ENCODE results near the gene TSPAN9. TPM values are rescaled to one million over a fixed set of nuclear protein-coding genes. Genes with fewer than 3 reads are reported as not detected.

TSPAN9 gene
- total RNA-seq, 1 donor from 2014 or later: 30.4 TPM

DNA sequence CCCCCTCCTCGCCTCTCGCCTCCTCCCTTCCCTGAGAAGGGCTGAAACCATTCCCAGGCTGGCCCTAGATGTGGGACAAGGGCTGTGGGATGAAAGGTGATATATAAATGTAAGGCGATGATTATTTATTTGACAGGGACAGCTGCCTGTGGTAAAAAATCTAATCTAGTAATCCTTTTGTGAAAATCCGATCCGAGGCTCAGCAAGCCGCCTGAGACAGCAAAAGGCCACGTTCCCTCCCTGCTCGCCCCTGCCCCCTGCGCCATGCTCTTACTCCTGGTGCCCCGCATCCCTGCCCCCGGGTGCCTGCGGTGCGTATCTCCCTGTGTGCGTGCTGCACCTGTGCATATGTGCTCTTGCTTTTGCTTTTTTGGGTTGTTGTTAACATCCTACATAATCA, 65.2 kb downstream of the TSPAN9 start:
- peaks cover 10% of the 10 kb centered on the region for H3K27me3 Mint-ChIP-seq
- H3K27ac Mint-ChIP-seq: no peak overlapping the region
- H3K36me3 Mint-ChIP-seq (ENCODE audit: insufficient read depth): no peaks in the 10 kb centered on the region
- no peak for DNase-seq (ENCODE audit: low spot score, unreplicated experiment)
- no peaks in the 10 kb centered on the region for H3K4me1 Mint-ChIP-seq (ENCODE audit: low read depth)
- H3K9me3 Mint-ChIP-seq (ENCODE audit: low read depth): no peaks in the 10 kb centered on the region
- H3K4me3 Mint-ChIP-seq (ENCODE audit: low read depth): no peak overlapping the region
- TF ChIP-seq CTCF (IDR thresholded peaks at IDR 0.05; ENCODE audit: unreplicated experiment): no peak

DNA sequence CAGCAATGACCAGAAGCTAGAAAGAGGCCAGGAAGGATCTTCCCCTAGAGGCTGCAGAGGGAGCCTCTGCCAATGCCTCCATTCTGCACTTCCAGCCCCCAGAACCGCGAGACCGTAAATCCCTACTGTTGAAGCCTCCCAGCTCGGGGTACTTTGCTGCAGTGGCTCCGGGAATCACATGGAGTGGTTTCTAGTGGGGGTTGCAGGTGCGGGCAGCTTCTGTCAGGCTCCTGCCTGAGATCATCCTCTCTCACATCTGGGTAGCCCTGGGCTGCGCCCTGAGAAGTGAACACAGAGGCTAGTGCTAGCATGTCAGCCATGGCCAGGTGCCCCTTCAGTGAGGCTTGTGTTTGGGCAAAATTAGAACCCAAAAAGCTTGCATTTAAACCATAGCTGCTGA, 67.3 kb downstream of the TSPAN9 start:
- no peaks in the 10 kb centered on the region for H3K36me3 Mint-ChIP-seq (ENCODE audit: insufficient read depth)
- H3K9me3 Mint-ChIP-seq (ENCODE audit: low read depth): no peaks in the 10 kb centered on the region
- H3K27ac Mint-ChIP-seq: no peak overlapping the region
- no peak overlapping the region for H3K4me3 Mint-ChIP-seq (ENCODE audit: low read depth)
- H3K4me1 Mint-ChIP-seq (ENCODE audit: low read depth): no peaks in the 10 kb centered on the region
- no peak for DNase-seq (ENCODE audit: low spot score, unreplicated experiment)
- no peak for TF ChIP-seq CTCF (IDR thresholded peaks at IDR 0.05; ENCODE audit: unreplicated experiment)
- peaks cover 10% of the 10 kb centered on the region for H3K27me3 Mint-ChIP-seq

DNA sequence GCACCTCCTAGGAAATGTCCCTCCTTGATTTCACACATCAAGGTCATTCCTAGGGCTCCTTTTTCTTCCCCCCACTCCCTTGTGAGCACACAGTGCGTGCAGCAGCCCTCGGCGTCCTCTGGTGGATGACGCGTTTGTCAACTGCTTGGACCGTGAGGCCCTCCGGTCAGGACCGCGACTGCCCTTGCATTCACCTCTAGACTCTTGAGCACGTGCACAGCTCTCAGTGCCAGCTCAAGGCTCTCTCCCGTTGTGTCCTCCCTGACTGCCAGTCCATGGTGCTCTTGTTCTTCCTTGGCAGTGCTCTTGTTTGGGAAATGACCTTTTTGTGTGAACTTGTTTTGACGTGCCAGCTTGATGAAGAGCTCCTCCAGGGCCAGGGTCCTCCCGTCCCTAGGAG, 67.9 kb downstream of the TSPAN9 start:
- no peak for TF ChIP-seq CTCF (IDR thresholded peaks at IDR 0.05; ENCODE audit: unreplicated experiment)
- no peak for DNase-seq (ENCODE audit: low spot score, unreplicated experiment)
- Mint-ChIP-seq H3K9me3 (ENCODE audit: low read depth) (no peaks in the 10 kb centered on the region), H3K27me3 (peaks cover 9% of the 10 kb centered on the region), H3K4me1 (ENCODE audit: low read depth) (no peaks in the 10 kb centered on the region), H3K36me3 (ENCODE audit: insufficient read depth) (no peaks in the 10 kb centered on the region), H3K27ac (no peak overlapping the region), H3K4me3 (ENCODE audit: low read depth) (no peak overlapping the region)

DNA sequence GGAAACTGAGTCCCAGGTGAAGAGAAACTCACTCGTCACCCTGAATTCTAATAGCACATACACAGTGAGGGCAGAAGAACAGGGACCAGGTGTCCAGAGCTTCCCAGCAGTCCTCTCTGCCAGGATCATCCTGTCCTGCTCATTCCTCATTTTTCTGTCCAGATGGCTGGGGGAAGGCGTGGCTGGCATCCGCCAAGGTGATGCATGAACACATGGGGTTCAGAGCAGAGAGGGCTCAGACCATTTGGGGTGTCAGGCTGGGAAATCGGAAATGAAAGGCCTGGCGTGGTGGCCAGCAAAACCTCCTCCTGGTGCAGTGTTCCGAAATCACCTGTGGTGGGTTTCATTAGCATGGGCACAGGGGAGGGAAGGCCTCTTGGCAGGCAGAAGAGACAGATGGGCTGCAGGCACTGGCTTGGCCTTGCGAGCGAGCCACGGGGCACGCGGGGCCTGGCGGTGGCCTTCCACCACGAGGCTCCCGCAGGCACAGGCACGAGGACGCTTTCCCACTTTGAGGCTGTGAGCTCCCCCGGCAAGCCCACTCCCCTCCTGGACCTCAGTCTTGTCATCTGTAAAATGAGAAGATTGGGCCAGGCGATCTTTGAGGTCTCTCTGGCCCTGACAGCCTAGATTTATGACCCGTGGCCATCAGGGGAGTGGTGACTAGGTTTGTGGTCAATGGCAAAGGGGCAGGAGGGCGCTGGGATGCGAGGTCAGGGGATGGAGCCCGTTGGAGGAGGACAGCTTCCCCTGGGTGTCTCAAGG, 68.5 kb downstream of the TSPAN9 start:
- no peaks in the 10 kb centered on the region for H3K36me3 Mint-ChIP-seq (ENCODE audit: insufficient read depth)
- TF ChIP-seq CTCF (IDR thresholded peaks at IDR 0.05; ENCODE audit: unreplicated experiment): no peak
- H3K27ac Mint-ChIP-seq: no peak overlapping the region
- H3K4me1 Mint-ChIP-seq (ENCODE audit: low read depth): peaks cover 1% of the 10 kb centered on the region
- H3K27me3 Mint-ChIP-seq: peaks cover 3% of the 10 kb centered on the region
- DNase-seq (ENCODE audit: low spot score, unreplicated experiment): no peak
- H3K9me3 Mint-ChIP-seq (ENCODE audit: low read depth): no peaks in the 10 kb centered on the region
- H3K4me3 Mint-ChIP-seq (ENCODE audit: low read depth): no peak overlapping the region

GRCh38 chr12:3147260-3147659, 70.1 kb downstream of the TSPAN9 start:
- TF ChIP-seq CTCF (IDR thresholded peaks at IDR 0.05; ENCODE audit: unreplicated experiment): no peak
- Mint-ChIP-seq H3K27ac (no peak overlapping the region), H3K27me3 (peaks cover 3% of the 10 kb centered on the region), H3K4me3 (ENCODE audit: low read depth) (no peak overlapping the region), H3K36me3 (ENCODE audit: insufficient read depth) (no peaks in the 10 kb centered on the region), H3K4me1 (ENCODE audit: low read depth) (peaks cover 6% of the 10 kb centered on the region), H3K9me3 (ENCODE audit: low read depth) (no peaks in the 10 kb centered on the region)
- no peak for DNase-seq (ENCODE audit: low spot score, unreplicated experiment)
